H1 (cell line): Measurements from ENCODE around the gene SENP7. TPM values are rescaled to one million over a fixed set of nuclear protein-coding genes. Genes with fewer than 3 reads are reported as not detected.

Source experiments
- CTCF ChIA-PET: fragments of 300-600 bp; sonication (Branson Sonifier 250); formaldehyde crosslinking; loops from one replicate; lab custom pipeline; 2021; ENCODE audit not compliant: partially characterized antibody; lab: Charles Lee
- POLR2A ChIA-PET: fragments of 300-600 bp; sonication (Branson Sonifier 250); formaldehyde crosslinking; loops from one replicate; lab custom pipeline; 2021; ENCODE audit warnings: inconsistent platforms; ENCODE audit not compliant: partially characterized antibody; lab: Charles Lee
- DNase-seq, 2 experiments: peaks; one replicate each; pipeline versions ENCODE4 v3.0.0 to v3.0.0-alpha.2; 2010 to 2022; ENCODE audit warnings: low spot score in 2 of 2, low read depth in 1 of 2, mixed read lengths in 1 of 2
- FAIRE-seq: peaks from 2 replicates; lab custom pipeline; 2011; peaks lifted over from hg19 to GRCh38; lab: Jason Lieb, UNC
- H2AFZ ChIP-seq: 2 replicates; pipeline ENCODE4 v1.8.1; 2012; ENCODE audit warnings: low read length, inconsistent platforms
- H2AK5ac ChIP-seq: 2 replicates; pipeline ENCODE4 v1.6.1; 2013; ENCODE audit warnings: low read depth, low read length
- H2BK120ac ChIP-seq: replicated peaks from 2 replicates; pipeline ENCODE3; 2013; ENCODE audit warnings: low read depth, low read length, inconsistent platforms
- H2BK12ac ChIP-seq: 2 replicates; pipeline ENCODE4 v1.6.1; 2013; ENCODE audit warnings: low read depth, low read length
- H2BK15ac ChIP-seq: 2 replicates; pipeline ENCODE4 v1.6.1; 2013; ENCODE audit warnings: low read length
- H2BK20ac ChIP-seq: 2 replicates; pipeline ENCODE4 v1.6.1; 2013; ENCODE audit warnings: low read length
- H2BK5ac ChIP-seq: 2 replicates; pipeline ENCODE4 v1.6.1; 2013; ENCODE audit warnings: low read depth, low read length
- H3K14ac ChIP-seq: 2 replicates; pipeline ENCODE4 v1.6.1; 2013; ENCODE audit warnings: inconsistent platforms; ENCODE audit not compliant: insufficient read length
- H3K18ac ChIP-seq: 2 replicates; pipeline ENCODE4 v1.6.1; 2013; ENCODE audit warnings: low read length; ENCODE audit errors: extremely low read depth
- H3K23ac ChIP-seq: 2 replicates; pipeline ENCODE4 v1.6.1; 2013; ENCODE audit warnings: inconsistent platforms; ENCODE audit not compliant: insufficient read length
- H3K23me2 ChIP-seq: 2 replicates; pipeline ENCODE4 v1.6.1; 2013; ENCODE audit warnings: low read depth, low read length
- H3K27ac ChIP-seq: 2 replicates; pipeline ENCODE4 v1.6.1; 2011; ENCODE audit warnings: low read depth, low read length, inconsistent platforms
- H3K27me3 ChIP-seq, 4 experiments: replicated peaks in 1 of 4; 1 replicate in 1 of 4; 2 replicates in 3 of 4; pipeline versions ENCODE4 v1.6.1 to v1.8.1; 2011 to 2013; ENCODE audit warnings: low read length in 3 of 4, mild to moderate bottlenecking in 3 of 4, inconsistent platforms in 2 of 4, mixed read lengths in 2 of 4, moderate library complexity in 1 of 4; ENCODE audit not compliant: control insufficient read depth in 3 of 4, insufficient read depth in 3 of 4; ENCODE audit errors: extremely low read depth in 1 of 4
- H3K36me3 ChIP-seq, 4 experiments: 2 replicates each; pipeline versions ENCODE4 v1.6.1 to v1.8.1; 2011 to 2013; ENCODE audit warnings: mild to moderate bottlenecking in 4 of 4, low read length in 3 of 4, moderate library complexity in 2 of 4, control low read depth in 1 of 4, inconsistent platforms in 1 of 4; ENCODE audit not compliant: insufficient read depth in 4 of 4, control insufficient read depth in 2 of 4
- H3K4ac ChIP-seq: replicated peaks from 2 replicates; pipeline ENCODE3; 2013; ENCODE audit warnings: low read length, low read depth, mixed read lengths, inconsistent platforms; ENCODE audit not compliant: insufficient read length
- H3K4me1 ChIP-seq, 4 experiments: replicated peaks in 1 of 4; 1 replicate in 1 of 4; 2 replicates in 3 of 4; pipeline versions ENCODE4 v1.6.1 to v1.8.1; 2011 to 2013; ENCODE audit warnings: low read length in 3 of 4, inconsistent platforms in 2 of 4, mixed read lengths in 1 of 4; ENCODE audit not compliant: insufficient read depth in 4 of 4, control insufficient read depth in 3 of 4
- H3K4me2 ChIP-seq, 2 experiments: 2 replicates each; pipeline versions ENCODE4 v1.6.1 to v1.8.1; 2011 to 2013; ENCODE audit warnings: low read depth in 2 of 2, low read length in 2 of 2, control low read depth in 1 of 2, inconsistent platforms in 1 of 2, mild to moderate bottlenecking in 1 of 2; ENCODE audit not compliant: insufficient read depth in 1 of 2
- H3K4me3 ChIP-seq, 4 experiments: fragments of 200-600, 300-600 bp in 1 of 4; sonication (generic), shearing (Covaris generic), sonication (Bioruptor Twin) in 1 of 4; 2 replicates each; pipeline versions ENCODE4 v1.5.1 to v1.8.1; 2011 to 2016; ENCODE audit warnings: low read length in 4 of 4, low read depth in 3 of 4, control low read depth in 2 of 4, inconsistent platforms in 2 of 4, mild to moderate bottlenecking in 2 of 4, mixed read lengths in 1 of 4, moderate library complexity in 1 of 4; ENCODE audit not compliant: insufficient read depth in 2 of 4; ENCODE audit errors: extremely low read depth in 1 of 4
- H3K56ac ChIP-seq: replicated peaks from 2 replicates; pipeline ENCODE3; 2013; ENCODE audit warnings: low read depth, mild to moderate bottlenecking, mixed read lengths, low read length, inconsistent platforms; ENCODE audit not compliant: insufficient read length
- H3K79me1 ChIP-seq: 2 replicates; pipeline ENCODE4 v1.6.1; 2013; ENCODE audit warnings: low read depth, low read length, control low read depth
- H3K79me2 ChIP-seq, 2 experiments: 2 replicates each; pipeline versions ENCODE4 v1.6.1 to v1.8.1; 2012 to 2013; ENCODE audit warnings: low read length in 2 of 2, mild to moderate bottlenecking in 2 of 2, inconsistent platforms in 1 of 2; ENCODE audit not compliant: insufficient read depth in 2 of 2, control insufficient read depth in 1 of 2
- H3K9ac ChIP-seq, 4 experiments: replicated peaks in 1 of 4; 1 replicate in 1 of 4; 2 replicates in 3 of 4; pipeline versions ENCODE4 v1.6.1 to v1.8.1; 2011 to 2013; ENCODE audit warnings: low read depth in 3 of 4, low read length in 3 of 4, control low read depth in 2 of 4, mild to moderate bottlenecking in 2 of 4, moderate library complexity in 2 of 4, inconsistent platforms in 1 of 4; ENCODE audit errors: extremely low read depth in 1 of 4
- H3K9me3 ChIP-seq, 2 experiments: 2 replicates each; pipeline versions ENCODE4 v1.6.1 to v1.8.1; 2012 to 2013; ENCODE audit warnings: mild to moderate bottlenecking in 2 of 2, moderate library complexity in 2 of 2, control low read depth in 1 of 2, inconsistent platforms in 1 of 2, low read depth in 1 of 2, low read length in 1 of 2, mixed read lengths in 1 of 2; ENCODE audit not compliant: insufficient read depth in 2 of 2
- H4K20me1 ChIP-seq, 2 experiments: replicated peaks in 1 of 2; 2 replicates each; pipeline versions ENCODE3 to v1.8.1; 2011 to 2013; ENCODE audit warnings: inconsistent platforms in 2 of 2, low read length in 2 of 2, mild to moderate bottlenecking in 1 of 2; ENCODE audit not compliant: insufficient read depth in 2 of 2, control insufficient read depth in 1 of 2
- H4K5ac ChIP-seq: 2 replicates; pipeline ENCODE4 v1.6.1; 2013; ENCODE audit warnings: low read length, low read depth, mixed read lengths, inconsistent platforms; ENCODE audit not compliant: insufficient read length
- H4K8ac ChIP-seq: 2 replicates; pipeline ENCODE4 v1.8.0; 2013; ENCODE audit warnings: mild to moderate bottlenecking, moderate library complexity, low read length, inconsistent platforms; ENCODE audit not compliant: insufficient read depth; ENCODE audit errors: extremely low read depth
- H4K91ac ChIP-seq: replicated peaks from 2 replicates; pipeline ENCODE3; 2013; ENCODE audit warnings: low read length, mixed read lengths, inconsistent platforms; ENCODE audit not compliant: insufficient read length
- ATF3 ChIP-seq: IDR thresholded peaks from 2 replicates; pipeline ENCODE4 v1.6.1; 2011; ENCODE audit warnings: low read depth, mild to moderate bottlenecking, low read length; ENCODE audit not compliant: insufficient read depth
- GABPA ChIP-seq: IDR thresholded peaks from 2 replicates; pipeline ENCODE4 v1.6.1; 2011; ENCODE audit warnings: mild to moderate bottlenecking, low read length, moderate library complexity, borderline replicate concordance; ENCODE audit not compliant: insufficient read depth
- HDAC2 ChIP-seq, 2 experiments: fragments of 300-600 bp in 1 of 2; sonication (generic) in 1 of 2; IDR thresholded peaks; 2 replicates each; pipeline ENCODE4 v1.6.1; 2011 to 2012; ENCODE audit warnings: low read depth in 2 of 2, low read length in 2 of 2, mild to moderate bottlenecking in 2 of 2, moderate library complexity in 2 of 2, borderline replicate concordance in 1 of 2, inconsistent platforms in 1 of 2
- JUN ChIP-seq: IDR thresholded peaks from 2 replicates; pipeline ENCODE4 v1.6.1; 2011; ENCODE audit warnings: low read depth, mild to moderate bottlenecking, improper control_type of control experiment, low read length
- NANOG ChIP-seq: IDR thresholded peaks from 2 replicates; pipeline ENCODE4 v1.6.1; 2011; ENCODE audit warnings: low read length, low read depth, mild to moderate bottlenecking, inconsistent platforms; ENCODE audit not compliant: insufficient read depth, poor library complexity, severe bottlenecking
- RFX5 ChIP-seq: IDR thresholded peaks from 2 replicates; pipeline ENCODE4 v1.6.1; 2011; ENCODE audit warnings: low read depth, low read length, improper control_type of control experiment, borderline replicate concordance
- SIX5 ChIP-seq: IDR thresholded peaks from 2 replicates; pipeline ENCODE4 v1.6.1; 2011; ENCODE audit warnings: mild to moderate bottlenecking, low read depth, low read length
- SRF ChIP-seq: IDR thresholded peaks from 2 replicates; pipeline ENCODE4 v1.6.1; 2011; ENCODE audit warnings: mild to moderate bottlenecking, low read depth, low read length, moderate library complexity
- ZNF274 ChIP-seq: IDR thresholded peaks from 2 replicates; pipeline ENCODE4 v1.7.0; 2012; ENCODE audit warnings: low read length, borderline replicate concordance; ENCODE audit errors: extremely low read depth
- WGBS, 2 experiments: shearing (Covaris generic) in 1 of 2; methylation state at CpG; one replicate each; pipeline versions ENCODE4 v1.1.6 to v1.1.7; 2013 to 2015; ENCODE audit warnings: low lambda C conversion rate in 2 of 2, mixed read lengths in 2 of 2, inconsistent platforms in 1 of 2, low coverage in 1 of 2, missing lambda C conversion rate in 1 of 2; ENCODE audit not compliant: insufficient replicate concordance in 2 of 2, insufficient coverage in 1 of 2, insufficient read length in 1 of 2; ENCODE audit errors: extremely low coverage in 1 of 2, missing lambda C conversion rate in 1 of 2; 5-methylcytosine and 5-hydroxymethylcytosine counted together
- polyA plus RNA-seq, 7 experiments: library from polyadenylated mRNA; depleted of rRNA in 3 of 7; stranded (reverse) in 5 of 7; unstranded in 2 of 7; fragments of >200 nt in 5 of 7; fragments of 200-250 nt in 2 of 7; gene quantifications; 1 replicate in 5 of 7; 2 replicates in 1 of 7; 4 replicates in 1 of 7; pipeline versions ENCODE4 v1.2.1 to v1.2.3, GENCODE V29; 2011 to 2013; ENCODE audit warnings: missing spikeins in 2 of 7, mixed read lengths in 2 of 7
- total RNA-seq: library from RNA; stranded (reverse); fragmentation: NEBNext Ultra II Directional; extraction: Animal tissue kit (Norgen Biotek cat#: 25700); gene quantifications from 2 replicates; pipeline ENCODE4 v1.2.1, GENCODE V29; 2021

SENP7 gene
- total and polyA plus RNA-seq, 2 of the 8 experiments (the other 6 are each of a cell fraction or from before 2014, with no cell fraction given), result 2.8 to 7.8 TPM

- no peaks in the 10 kb centered on the region for H3K79me2 ChIP-seq
- no peak overlapping the region for H4K5ac ChIP-seq
- H3K79me1 ChIP-seq, result no peaks in the 10 kb centered on the region
- H2BK12ac ChIP-seq, result no peak overlapping the region
- H3K27ac ChIP-seq, result no peak overlapping the region
- no peak overlapping the region for H4K8ac ChIP-seq
- no peak overlapping the region for H3K18ac ChIP-seq
- CTCF ChIA-PET, result no interaction called here
- H3K14ac ChIP-seq, result no peak overlapping the region
- H3K9ac ChIP-seq, result no peak overlapping the region
- no peaks in the 10 kb centered on the region for H3K23me2 ChIP-seq
- no peak overlapping the region for H2BK20ac ChIP-seq
- 87% methylated on average over 3 of the region's 3 CpGs; no CpG with 5 or more reads in 1 of the 2 experiments for WGBS, 2 experiments
- H3K4me1 ChIP-seq, result peaks cover 3 to 6% (median 4%) of the 10 kb centered on the region in 4 experiments; a peak in 3 of 7 replicates
- H3K27me3 ChIP-seq, result no peaks in the 10 kb centered on the region
- H4K20me1 ChIP-seq, result no peaks in the 10 kb centered on the region
- no peak overlapping the region for H2BK15ac ChIP-seq
- H3K9me3 ChIP-seq, result no peaks in the 10 kb centered on the region
- no peak overlapping the region for H2AFZ ChIP-seq
- H3K23ac ChIP-seq, result no peak overlapping the region
- H3K36me3 ChIP-seq, result no peaks in the 10 kb centered on the region
- H3K4me3 ChIP-seq, result no peak overlapping the region
- no peak overlapping the region for H4K91ac ChIP-seq
- DNase-seq, result no peak
- H2AK5ac ChIP-seq, result no peak overlapping the region
- H3K56ac ChIP-seq, result no peak overlapping the region
- no peak for FAIRE-seq
- TF ChIP-seq GABPA (no peak), ATF3 (no peak), NANOG (no peak), ZNF274 (no peak), HDAC2 (IDR thresholded peaks at IDR 0.05; ENCODE audit: borderline replicate concordance in 1 of 2, low read depth in 2 of 2, low read length in 2 of 2) (no peak), SIX5 (no peak), JUN (no peak), RFX5 (no peak), SRF (no peak)
- no peak overlapping the region for H3K4ac ChIP-seq
- H2BK120ac ChIP-seq, result no peak overlapping the region
- POLR2A ChIA-PET, result no interaction called here
- no peak overlapping the region for H2BK5ac ChIP-seq
- H3K4me2 ChIP-seq, result no peak overlapping the region
Measured at GRCh38 chr3:101379658-101380376, 133.2 kb downstream of the SENP7 start.
